ENCODE measurements around the gene NSUN4.

- TF ChIP-seq, protein P1, sequence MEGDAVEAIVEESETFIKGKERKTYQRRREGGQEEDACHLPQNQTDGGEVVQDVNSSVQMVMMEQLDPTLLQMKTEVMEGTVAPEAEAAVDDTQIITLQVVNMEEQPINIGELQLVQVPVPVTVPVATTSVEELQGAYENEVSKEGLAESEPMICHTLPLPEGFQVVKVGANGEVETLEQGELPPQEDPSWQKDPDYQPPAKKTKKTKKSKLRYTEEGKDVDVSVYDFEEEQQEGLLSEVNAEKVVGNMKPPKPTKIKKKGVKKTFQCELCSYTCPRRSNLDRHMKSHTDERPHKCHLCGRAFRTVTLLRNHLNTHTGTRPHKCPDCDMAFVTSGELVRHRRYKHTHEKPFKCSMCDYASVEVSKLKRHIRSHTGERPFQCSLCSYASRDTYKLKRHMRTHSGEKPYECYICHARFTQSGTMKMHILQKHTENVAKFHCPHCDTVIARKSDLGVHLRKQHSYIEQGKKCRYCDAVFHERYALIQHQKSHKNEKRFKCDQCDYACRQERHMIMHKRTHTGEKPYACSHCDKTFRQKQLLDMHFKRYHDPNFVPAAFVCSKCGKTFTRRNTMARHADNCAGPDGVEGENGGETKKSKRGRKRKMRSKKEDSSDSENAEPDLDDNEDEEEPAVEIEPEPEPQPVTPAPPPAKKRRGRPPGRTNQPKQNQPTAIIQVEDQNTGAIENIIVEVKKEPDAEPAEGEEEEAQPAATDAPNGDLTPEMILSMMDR (IDR thresholded peaks at IDR 0.05; ENCODE audit: low read depth, low read length, poor library complexity, severe bottlenecking): no peak
- no peak for TF ChIP-seq EZH2phosphoT487 (IDR thresholded peaks at IDR 0.05; ENCODE audit: borderline replicate concordance, low read length)
Measured at GRCh38 chr1:46410156-46411009, 69.8 kb downstream of the NSUN4 start.
